Muscle layer of duodenum (tissue), 2 donors: Measurements from ENCODE around the gene IVNS1ABP.
"Not testable (repeated sequence)": the region's sequence is repeated elsewhere in the genome, so short reads cannot be mapped to it uniquely, and the experiment has no call there.

ENCODE experiments used
- H3K27ac ChIP-seq: one replicate; pipeline ENCODE4 v1.7.0; 2013; ENCODE audit warnings: mild to moderate bottlenecking, low read length
- H3K27me3 ChIP-seq: one replicate; pipeline ENCODE4 v1.7.0; 2013; ENCODE audit warnings: low read depth, mild to moderate bottlenecking, control low read depth, low read length
- H3K36me3 ChIP-seq, 2 donors: one replicate each; pipeline ENCODE4 v1.7.0; 2013; ENCODE audit warnings: low read length in 2 of 2, control low read depth in 1 of 2, mild to moderate bottlenecking in 1 of 2; ENCODE audit not compliant: insufficient read depth in 2 of 2, control insufficient read depth in 1 of 2
- H3K4me1 ChIP-seq, 2 donors: one replicate each; pipeline ENCODE4 v1.7.0; 2013; ENCODE audit warnings: low read length in 2 of 2, mild to moderate bottlenecking in 2 of 2, control low read depth in 1 of 2, moderate library complexity in 1 of 2; ENCODE audit not compliant: insufficient read depth in 2 of 2, control insufficient read depth in 1 of 2
- H3K4me3 ChIP-seq, 2 donors: one replicate each; pipeline ENCODE4 v1.7.0; 2013; ENCODE audit warnings: low read length in 2 of 2, low read depth in 1 of 2, mild to moderate bottlenecking in 1 of 2
- H3K9me3 ChIP-seq, 2 donors: one replicate each; pipeline ENCODE4 v1.7.0; 2013; ENCODE audit warnings: low read length in 2 of 2, control low read depth in 1 of 2, mild to moderate bottlenecking in 1 of 2; ENCODE audit not compliant: control insufficient read depth in 1 of 2
- donor health status: healthy.

IVNS1ABP gene

GRCh38 chr1:185317034-185317885 lies at the start of gene IVNS1ABP:
TSS of gene IVNS1ABP (minus strand) at chr1:185317243. CDS start at chr1:185309493, 7,750 bp downstream.
- H3K9me3 ChIP-seq = no peaks in the 10 kb centered on the region
- H3K4me3 ChIP-seq = peak within 1 kb of the TSS; percentile 90
- H3K27ac ChIP-seq = peak within 1 kb of the TSS; percentile 97
- peaks cover 0 to 7% of the 10 kb centered on the region in 2 donors for H3K36me3 ChIP-seq
- H3K27me3 ChIP-seq = no peaks in the 10 kb centered on the region
- H3K4me1 ChIP-seq = peaks cover 5 to 30% of the 10 kb centered on the region in 2 donors

- H3K36me3 ChIP-seq = no peaks in the 10 kb centered on the region
- no peaks in the 10 kb centered on the region for H3K27me3 ChIP-seq
- no peak overlapping the region for H3K27ac ChIP-seq
- no peak overlapping the region for H3K4me3 ChIP-seq
- peaks cover 0 to 4% of the 10 kb centered on the region in 2 donors for H3K9me3 ChIP-seq
- H3K4me1 ChIP-seq = no peaks in the 10 kb centered on the region
These were observed 48.9 kb upstream of the IVNS1ABP start for GRCh38 chr1:185365951-185366350.

- H3K4me3 ChIP-seq, H3K4me1 ChIP-seq, H3K36me3 ChIP-seq, H3K27ac ChIP-seq, H3K27me3 ChIP-seq, H3K9me3 ChIP-seq: not testable (repeated sequence)
These were observed 47.5 kb upstream of the IVNS1ABP start for GRCh38 chr1:185364528-185364927.

GRCh38 chr1:185363205-185363604 lies 46.2 kb upstream of the IVNS1ABP start:
- no peak overlapping the region for H3K27ac ChIP-seq
- H3K4me3 ChIP-seq = no peak overlapping the region
- H3K27me3 ChIP-seq = no peaks in the 10 kb centered on the region
- no peaks in the 10 kb centered on the region for H3K4me1 ChIP-seq
- no peaks in the 10 kb centered on the region for H3K36me3 ChIP-seq
- H3K9me3 ChIP-seq = peaks cover 0 to 4% of the 10 kb centered on the region in 2 donors

- H3K4me1 ChIP-seq = no peaks in the 10 kb centered on the region
- H3K27ac ChIP-seq = no peak overlapping the region
- no peaks in the 10 kb centered on the region for H3K27me3 ChIP-seq
- peaks cover 0 to 4% of the 10 kb centered on the region in 2 donors for H3K9me3 ChIP-seq
- H3K36me3 ChIP-seq = no peaks in the 10 kb centered on the region
- no peak overlapping the region for H3K4me3 ChIP-seq
These were observed 43.7 kb upstream of the IVNS1ABP start for GRCh38 chr1:185360714-185361113.

- H3K4me3 ChIP-seq = no peak overlapping the region
- no peaks in the 10 kb centered on the region for H3K36me3 ChIP-seq
These were observed 41.9 kb upstream of the IVNS1ABP start for GRCh38 chr1:185358957-185359356.

GRCh38 chr1:185355947-185356346 lies 38.9 kb upstream of the IVNS1ABP start:
- H3K4me3 ChIP-seq = no peak overlapping the region
- H3K27me3 ChIP-seq = no peaks in the 10 kb centered on the region
- H3K36me3 ChIP-seq = no peaks in the 10 kb centered on the region
- H3K4me1 ChIP-seq = no peaks in the 10 kb centered on the region
- no peaks in the 10 kb centered on the region for H3K9me3 ChIP-seq
- H3K27ac ChIP-seq = no peak overlapping the region

More at GRCh38 chr1:185358957-185359356, 41.9 kb upstream of the IVNS1ABP start:
- Histone ChIP-seq H3K27ac (no peak overlapping the region), H3K4me1 (no peaks in the 10 kb centered on the region), H3K27me3 (no peaks in the 10 kb centered on the region), H3K9me3 (peaks cover 0 to 4% of the 10 kb centered on the region in 2 donors)

- H3K27me3 ChIP-seq = no peaks in the 10 kb centered on the region
- no peaks in the 10 kb centered on the region for H3K4me1 ChIP-seq
- H3K4me3 ChIP-seq = no peak overlapping the region
- H3K9me3 ChIP-seq = no peaks in the 10 kb centered on the region
- no peak overlapping the region for H3K27ac ChIP-seq
- H3K36me3 ChIP-seq = no peaks in the 10 kb centered on the region
These were observed 36.1 kb upstream of the IVNS1ABP start for GRCh38 chr1:185353124-185353523.

GRCh38 chr1:185351734-185352466 lies 34.9 kb upstream of the IVNS1ABP start:
- H3K27me3 ChIP-seq = no peaks in the 10 kb centered on the region
- no peaks in the 10 kb centered on the region for H3K9me3 ChIP-seq
- no peak overlapping the region for H3K4me3 ChIP-seq
- no peaks in the 10 kb centered on the region for H3K4me1 ChIP-seq
- H3K36me3 ChIP-seq = no peaks in the 10 kb centered on the region
- no peak overlapping the region for H3K27ac ChIP-seq

- Histone ChIP-seq H3K4me3 (no peak overlapping the region), H3K27ac (no peak overlapping the region), H3K36me3 (no peaks in the 10 kb centered on the region), H3K4me1 (no peaks in the 10 kb centered on the region), H3K27me3 (no peaks in the 10 kb centered on the region), H3K9me3 (no peaks in the 10 kb centered on the region)
These were observed 33.0 kb upstream of the IVNS1ABP start for GRCh38 chr1:185350027-185350442.

- no peaks in the 10 kb centered on the region for H3K36me3 ChIP-seq
- H3K4me1 ChIP-seq = no peaks in the 10 kb centered on the region
- no peak overlapping the region for H3K27ac ChIP-seq
- H3K9me3 ChIP-seq = no peaks in the 10 kb centered on the region
- no peaks in the 10 kb centered on the region for H3K27me3 ChIP-seq
- no peak overlapping the region for H3K4me3 ChIP-seq
These were observed 32.5 kb upstream of the IVNS1ABP start for GRCh38 chr1:185349556-185349955.
